OCI-LY7 (cell line): ENCODE measurements around the gene SERPINI1. TPM values are rescaled to one million over a fixed set of nuclear protein-coding genes. Genes with fewer than 3 reads are reported as not detected.

ENCODE experiments used
- BruUV-seq: library from RNA; stranded (reverse); fragments of 400-500 nt; replicated peaks from 2 replicates; lab custom pipeline; 2021; lab: Mats Ljungman, UMichigan
- CTCF ChIA-PET: fragments of 300-600 bp; sonication (Branson Sonifier 250); formaldehyde crosslinking; loops from one replicate; lab custom pipeline; 2022; ENCODE audit warnings: antibody characterized with exemption; ENCODE audit not compliant: unreplicated experiment; lab: Charles Lee
- POLR2A ChIA-PET: fragments of 300-600 bp; sonication (Branson Sonifier 250); formaldehyde crosslinking; loops from one replicate; lab custom pipeline; 2022; ENCODE audit warnings: antibody characterized with exemption; lab: Charles Lee
- DNase-seq: peaks from one replicate; pipeline ENCODE4 v3.0.0-alpha.2; 2015; ENCODE audit warnings: low spot score
- H2AFZ ChIP-seq: fragments of 200-600 bp; sonication (generic), shearing (Covaris generic); 2 replicates; pipeline ENCODE4 v1.6.1; 2014; ENCODE audit warnings: mild to moderate bottlenecking, antibody characterized with exemption, low read length, moderate library complexity
- H3K27ac ChIP-seq: fragments of 200-600 bp; sonication (generic); 2 replicates; pipeline ENCODE4 v1.5.1; 2014; ENCODE audit warnings: mixed run types, low read depth, mild to moderate bottlenecking, moderate library complexity, low read length, inconsistent platforms; ENCODE audit not compliant: poor library complexity, severe bottlenecking
- H3K36me3 ChIP-seq: fragments of 200-600 bp; sonication (generic); 2 replicates; pipeline ENCODE4 v1.6.1; 2014; ENCODE audit warnings: mild to moderate bottlenecking, antibody characterized with exemption, low read length, moderate library complexity, mixed read lengths; ENCODE audit not compliant: insufficient read depth
- H3K4me1 ChIP-seq: fragments of 200-600 bp; sonication (generic); 2 replicates; pipeline ENCODE4 v1.5.1; 2014; ENCODE audit warnings: mild to moderate bottlenecking, low read length; ENCODE audit not compliant: insufficient read depth, poor library complexity, severe bottlenecking
- H3K4me2 ChIP-seq: fragments of 200-600 bp; sonication (generic); 2 replicates; pipeline ENCODE4 v1.6.1; 2014; ENCODE audit warnings: mild to moderate bottlenecking, low read length
- H3K4me3 ChIP-seq: fragments of 200-600 bp; sonication (generic); 2 replicates; pipeline ENCODE4 v1.5.1; 2014; ENCODE audit warnings: mild to moderate bottlenecking, low read depth, low read length; ENCODE audit not compliant: poor library complexity, severe bottlenecking
- H3K79me2 ChIP-seq: fragments of 200-600 bp; sonication (generic); 2 replicates; pipeline ENCODE4 v1.6.1; 2016; ENCODE audit warnings: low read depth, mild to moderate bottlenecking, low read length, moderate library complexity, mixed read lengths; ENCODE audit not compliant: insufficient read depth
- H3K9me2 ChIP-seq: fragments of 200-600 bp; sonication (generic); 2 replicates; pipeline ENCODE4 v1.6.1; 2016; ENCODE audit warnings: mild to moderate bottlenecking, low read length, mixed read lengths; ENCODE audit not compliant: insufficient read depth
- H3K9me3 ChIP-seq: fragments of 200-600 bp; sonication (generic); 2 replicates; pipeline ENCODE4 v1.6.1; 2014; ENCODE audit warnings: mild to moderate bottlenecking, mixed run types, low read length, mixed read lengths
- H4K20me1 ChIP-seq: fragments of 200-600 bp; sonication (generic); 2 replicates; pipeline ENCODE4 v1.6.1; 2014; ENCODE audit warnings: mild to moderate bottlenecking, antibody characterized with exemption, low read length, moderate library complexity, mixed read lengths; ENCODE audit not compliant: insufficient read depth
- CTCF ChIP-seq: fragments of 200-600 bp; sonication (generic); conservative IDR thresholded peaks from 2 replicates; pipeline ENCODE4 v1.5.1; 2014; ENCODE audit warnings: mild to moderate bottlenecking, antibody characterized with exemption, low read length, moderate library complexity, mixed read lengths
- EZH2phosphoT487 ChIP-seq: fragments of 200-600 bp; sonication (generic); IDR thresholded peaks from 2 replicates; pipeline ENCODE4 v1.6.1; 2018; ENCODE audit warnings: low read depth, borderline replicate concordance, mild to moderate bottlenecking, mixed run types, antibody characterized with exemption, low read length, moderate library complexity, mixed read lengths
- intact Hi-C: fragments of 100-400 bp; cut with micrococcal nuclease; formaldehyde crosslinking; loops from one replicate; pipeline ENCODE4 v1.10.0; 2022; ENCODE audit not compliant: unreplicated experiment
- total RNA-seq, 2 experiments: library from RNA; depleted of rRNA in 1 of 2; stranded (reverse); fragments of >200 nt in 1 of 2; shearing (Covaris generic) in 1 of 2; gene quantifications; 2 replicates each; pipeline ENCODE4 v1.2.3, GENCODE V29; 2014 to 2022

SERPINI1 gene
- total RNA-seq, 2 experiments from 2014 or later, result 9.0 to 12.9 TPM

GRCh38 chr3:167814441-167814951 is 79.0 kb downstream of the SERPINI1 start:
- no peak overlapping the region for H2AFZ ChIP-seq
- H4K20me1 ChIP-seq, result no peaks in the 10 kb centered on the region
- H3K9me3 ChIP-seq, result peaks cover 4% of the 10 kb centered on the region; the same call in 1 of the 2 replicates
- no peak overlapping the region for H3K4me2 ChIP-seq
- DNase-seq, result no peak
- no peak overlapping the region for H3K4me3 ChIP-seq
- ChIA-PET CTCF (no interaction called here), POLR2A (interaction anchor here (0.6 to 0.9 kb wide), 2 partner anchors 29 to 163 kb away, joined by 3 read pairs; no protein-coding TSS in a partner anchor)
- no peaks in the 10 kb centered on the region for H3K36me3 ChIP-seq
- no peaks in the 10 kb centered on the region for H3K9me2 ChIP-seq
- TF ChIP-seq EZH2phosphoT487 (no peak), CTCF (no peak)
- no peaks in the 10 kb centered on the region for H3K4me1 ChIP-seq
- intact Hi-C loops, result no loop called here
- no peak overlapping the region for H3K27ac ChIP-seq
- BruUV-seq, result no TSS peak
- H3K79me2 ChIP-seq, result no peaks in the 10 kb centered on the region

GRCh38 chr3:167816953-167817352 is 81.4 kb downstream of the SERPINI1 start:
- Histone ChIP-seq H3K4me1 (no peaks in the 10 kb centered on the region), H2AFZ (no peak overlapping the region), H3K36me3 (peaks cover 6% of the 10 kb centered on the region; the same call in 1 of the 2 replicates), H3K79me2 (no peaks in the 10 kb centered on the region), H3K9me3 (peaks cover 17% of the 10 kb centered on the region; the same call in 1 of the 2 replicates), H3K27ac (no peak overlapping the region), H3K4me2 (no peak overlapping the region), H3K4me3 (no peak overlapping the region), H3K9me2 (no peaks in the 10 kb centered on the region), H4K20me1 (no peaks in the 10 kb centered on the region)
- no peak for DNase-seq
- no TSS peak for BruUV-seq
- ChIA-PET CTCF (no interaction called here), POLR2A (interaction anchor here (0.9 to 1.3 kb wide), 4 partner anchors 8 to 112 kb away, joined by 3 read pairs; no protein-coding TSS in a partner anchor)
- intact Hi-C loops, result no loop called here
- TF ChIP-seq CTCF (no peak), EZH2phosphoT487 (no peak)

GRCh38 chr3:167820102-167820865 is 84.8 kb downstream of the SERPINI1 start:
- Histone ChIP-seq H3K9me3 (peaks cover 17% of the 10 kb centered on the region; the same call in 1 of the 2 replicates), H3K36me3 (peaks cover 6% of the 10 kb centered on the region; the same call in 1 of the 2 replicates), H3K4me2 (no peak overlapping the region), H3K4me3 (no peak overlapping the region), H3K9me2 (no peaks in the 10 kb centered on the region), H3K4me1 (no peaks in the 10 kb centered on the region), H4K20me1 (no peaks in the 10 kb centered on the region), H3K27ac (no peak overlapping the region), H2AFZ (no peak overlapping the region), H3K79me2 (no peaks in the 10 kb centered on the region)
- POLR2A ChIA-PET, result interaction anchor here (1.4 to 1.6 kb wide), 2 partner anchors 18 to 44 kb away, joined by 3 to 4 read pairs; no protein-coding TSS in a partner anchor
- BruUV-seq, result no TSS peak
- intact Hi-C loops, result no loop called here
- no peak for TF ChIP-seq EZH2phosphoT487
- CTCF ChIA-PET, result no interaction called here
- no peak for DNase-seq
